GM23248 (cell line): Measurements from ENCODE around the gene FITM1.

Experiments
- EZH2 ChIP-seq: fragments of 200-600 bp; sonication (generic); IDR thresholded peaks from 2 replicates; pipeline ENCODE4 v1.6.1; 2018; ENCODE audit warnings: antibody characterized with exemption, mild to moderate bottlenecking; ENCODE audit not compliant: insufficient read depth, poor library complexity, severe bottlenecking
- EZH2phosphoT487 ChIP-seq: fragments of 200-600 bp; sonication (generic); IDR thresholded peaks from 2 replicates; pipeline ENCODE4 v1.6.1; 2018; ENCODE audit warnings: antibody characterized with exemption, moderate library complexity, mild to moderate bottlenecking, low read depth; ENCODE audit not compliant: insufficient read depth

DNA sequence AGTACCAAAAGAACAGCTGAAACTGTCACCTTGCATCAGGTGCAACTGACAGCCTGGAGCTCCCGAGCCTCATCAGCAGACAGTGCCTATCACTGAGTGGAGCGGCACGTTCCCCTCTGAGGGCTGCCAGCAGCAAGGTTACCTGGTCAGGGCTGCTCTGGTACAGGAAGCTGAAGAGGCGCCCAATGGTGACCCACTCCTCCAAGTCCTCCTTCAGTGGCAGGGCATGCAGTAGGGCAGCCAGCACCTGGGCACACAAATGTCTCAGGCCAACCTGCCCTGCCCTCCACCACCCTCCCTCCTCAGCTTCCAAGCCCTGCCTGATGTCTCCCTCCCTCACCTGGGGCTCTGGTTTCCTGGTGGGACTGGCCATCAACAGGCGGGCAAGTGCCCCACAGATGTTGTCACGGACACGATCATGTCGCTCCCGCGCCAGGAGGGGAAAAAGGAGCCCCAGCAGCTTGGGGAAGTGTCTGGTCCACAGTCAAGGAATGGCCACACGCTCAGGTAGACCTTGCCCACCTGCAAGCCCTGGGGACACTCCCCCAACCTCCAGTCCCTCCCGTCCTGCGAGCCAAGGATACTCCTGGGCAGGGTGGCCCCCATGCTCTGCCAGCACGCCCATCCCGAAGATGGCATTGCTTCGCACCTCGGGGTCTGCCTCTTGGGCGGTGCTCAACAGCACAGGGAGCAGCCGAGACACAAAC, 51.1 kb downstream of the FITM1 start:
- TF ChIP-seq EZH2phosphoT487 = no peak
- TF ChIP-seq EZH2 = no peak
